IPS-18a (cell line): ENCODE data around the gene LMNA.

Experiments used
- H3K27ac ChIP-seq: one replicate; pipeline ENCODE4 v1.5.1; 2013; ENCODE audit warnings: low read length
- H3K27me3 ChIP-seq: one replicate; pipeline ENCODE4 v1.6.1; 2013; ENCODE audit warnings: mild to moderate bottlenecking, low read length; ENCODE audit not compliant: control insufficient read depth, insufficient read depth
- H3K36me3 ChIP-seq: one replicate; pipeline ENCODE4 v1.6.1; 2013; ENCODE audit warnings: low read depth, low read length; ENCODE audit not compliant: control insufficient read depth
- H3K4me1 ChIP-seq: one replicate; pipeline ENCODE4 v1.6.1; 2013; ENCODE audit warnings: low read depth, low read length; ENCODE audit not compliant: control insufficient read depth
- H3K4me3 ChIP-seq: one replicate; pipeline ENCODE4 v1.5.1; 2013; ENCODE audit warnings: low read length
- H3K9ac ChIP-seq: one replicate; pipeline ENCODE4 v1.6.1; 2013; ENCODE audit warnings: mild to moderate bottlenecking, low read length, moderate library complexity
- H3K9me3 ChIP-seq: one replicate; pipeline ENCODE4 v1.6.1; 2013; ENCODE audit warnings: low read depth, low read length; ENCODE audit not compliant: control insufficient read depth

Gene LMNA

GRCh38 chr1:156126630-156127534, 12.4 kb downstream of the LMNA start:
- no peaks in the 10 kb centered on the region for H3K27me3 ChIP-seq
- peak overlapping the region; percentile 31 for H3K27ac ChIP-seq
- no peak overlapping the region for H3K4me3 ChIP-seq

GRCh38 chr1:156128308-156128653, 13.8 kb downstream of the LMNA start:
- Histone ChIP-seq H3K4me1 (peaks cover 30% of the 10 kb centered on the region), H3K9me3 (no peaks in the 10 kb centered on the region), H3K9ac (no peak overlapping the region), H3K27me3 (no peaks in the 10 kb centered on the region), H3K27ac (no peak overlapping the region), H3K4me3 (no peak overlapping the region), H3K36me3 (no peaks in the 10 kb centered on the region)

More at GRCh38 chr1:156126630-156127534, 12.4 kb downstream of the LMNA start:
- Histone ChIP-seq H3K9ac (peak overlapping the region; percentile 35), H3K4me1 (peaks cover 41% of the 10 kb centered on the region), H3K9me3 (no peaks in the 10 kb centered on the region), H3K36me3 (no peaks in the 10 kb centered on the region)

GRCh38 chr1:156128654-156129597, 14.4 kb downstream of the LMNA start:
- H3K27me3 ChIP-seq = no peaks in the 10 kb centered on the region
- peaks cover 4% of the 10 kb centered on the region for H3K36me3 ChIP-seq
- H3K9me3 ChIP-seq = no peaks in the 10 kb centered on the region
- H3K4me1 ChIP-seq = peaks cover 24% of the 10 kb centered on the region
- H3K4me3 ChIP-seq = no peak overlapping the region
- H3K27ac ChIP-seq = no peak overlapping the region
- H3K9ac ChIP-seq = no peak overlapping the region

GRCh38 chr1:156129687-156130577, 15.4 kb downstream of the LMNA start:
- Histone ChIP-seq H3K27ac (peak overlapping the region; percentile 88), H3K27me3 (no peaks in the 10 kb centered on the region), H3K9ac (peak overlapping the region; percentile 63), H3K4me1 (peaks cover 19% of the 10 kb centered on the region), H3K4me3 (no peak overlapping the region), H3K36me3 (peaks cover 13% of the 10 kb centered on the region), H3K9me3 (no peaks in the 10 kb centered on the region)

GRCh38 chr1:156130578-156130942, 16.0 kb downstream of the LMNA start:
- Histone ChIP-seq H3K9me3 (no peaks in the 10 kb centered on the region), H3K27ac (no peak overlapping the region), H3K4me1 (peaks cover 17% of the 10 kb centered on the region), H3K27me3 (no peaks in the 10 kb centered on the region), H3K36me3 (peaks cover 17% of the 10 kb centered on the region), H3K4me3 (no peak overlapping the region), H3K9ac (no peak overlapping the region)

GRCh38 chr1:156134716-156135435, 20.4 kb downstream of the LMNA start:
- H3K27me3 ChIP-seq = no peaks in the 10 kb centered on the region
- no peaks in the 10 kb centered on the region for H3K9me3 ChIP-seq
- peaks cover 2% of the 10 kb centered on the region for H3K4me1 ChIP-seq
- H3K36me3 ChIP-seq = peaks cover 42% of the 10 kb centered on the region
- H3K4me3 ChIP-seq = no peak overlapping the region
- no peak overlapping the region for H3K27ac ChIP-seq
- no peak overlapping the region for H3K9ac ChIP-seq

GRCh38 chr1:156135930-156136871, 21.7 kb downstream of the LMNA start:
- H3K36me3 ChIP-seq = peaks cover 42% of the 10 kb centered on the region
- no peaks in the 10 kb centered on the region for H3K27me3 ChIP-seq
- H3K9me3 ChIP-seq = no peaks in the 10 kb centered on the region
- no peak overlapping the region for H3K27ac ChIP-seq
- no peak overlapping the region for H3K4me3 ChIP-seq
- no peaks in the 10 kb centered on the region for H3K4me1 ChIP-seq
- no peak overlapping the region for H3K9ac ChIP-seq

- Histone ChIP-seq H3K27me3 (no peaks in the 10 kb centered on the region), H3K9ac (no peak overlapping the region), H3K4me3 (no peak overlapping the region), H3K36me3 (peaks cover 42% of the 10 kb centered on the region), H3K4me1 (peaks cover 4% of the 10 kb centered on the region), H3K27ac (no peak overlapping the region), H3K9me3 (no peaks in the 10 kb centered on the region)
These were observed 22.5 kb downstream of the LMNA start for GRCh38 chr1:156136970-156137483.

GRCh38 chr1:156138458-156138867, 24.0 kb downstream of the LMNA start:
- Histone ChIP-seq H3K9ac (no peak overlapping the region), H3K36me3 (peaks cover 42% of the 10 kb centered on the region), H3K27me3 (no peaks in the 10 kb centered on the region), H3K9me3 (no peaks in the 10 kb centered on the region), H3K27ac (no peak overlapping the region), H3K4me1 (peaks cover 4% of the 10 kb centered on the region), H3K4me3 (no peak overlapping the region)
